Gastrocnemius medialis (tissue), 4 donors: ENCODE measurements around the gene LDLRAD4.

ENCODE experiments used
- POLR2A ChIP-seq, 2 donors: fragments of 450-650 bp; IDR thresholded peaks; one replicate each; pipeline ENCODE4 v1.6.1; 2017; ENCODE audit warnings: antibody characterized with exemption in 2 of 2, mild to moderate bottlenecking in 2 of 2, moderate library complexity in 2 of 2
- TF ChIP-seq, protein P1 (sequence below), 5 experiments: fragments of 450-650 bp in 3 of 5; fragments of 200-600 bp in 2 of 5; sonication (generic) in 2 of 5; IDR thresholded peaks in 4 of 5; conservative IDR thresholded peaks in 1 of 5; 1 replicate in 4 of 5; 2 replicates in 1 of 5; pipeline ENCODE4 v1.5.1; 2016 to 2019; ENCODE audit warnings: antibody characterized with exemption in 5 of 5, mild to moderate bottlenecking in 3 of 5, moderate library complexity in 3 of 5

DNA sequence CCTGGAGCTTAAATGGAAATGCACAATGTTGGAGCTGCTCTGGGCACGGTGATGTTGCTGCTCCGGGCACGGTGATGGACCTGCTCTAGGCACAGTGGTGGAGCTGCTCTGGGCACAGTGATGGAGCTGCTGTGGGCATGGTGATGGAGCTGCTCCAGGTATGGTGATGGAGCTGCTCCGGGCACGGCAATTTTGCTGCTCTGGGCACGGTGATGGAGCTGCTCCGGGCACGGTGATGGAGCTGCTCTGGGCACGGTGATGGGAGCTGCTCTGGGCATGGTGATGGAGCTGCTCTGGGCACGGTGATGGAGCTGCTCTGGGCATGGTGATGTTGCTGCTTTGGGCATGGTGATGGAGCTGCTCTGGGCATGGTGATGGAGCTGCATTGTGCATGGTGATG, 79.7 kb downstream of the LDLRAD4 start:
- TF ChIP-seq, protein P1, sequence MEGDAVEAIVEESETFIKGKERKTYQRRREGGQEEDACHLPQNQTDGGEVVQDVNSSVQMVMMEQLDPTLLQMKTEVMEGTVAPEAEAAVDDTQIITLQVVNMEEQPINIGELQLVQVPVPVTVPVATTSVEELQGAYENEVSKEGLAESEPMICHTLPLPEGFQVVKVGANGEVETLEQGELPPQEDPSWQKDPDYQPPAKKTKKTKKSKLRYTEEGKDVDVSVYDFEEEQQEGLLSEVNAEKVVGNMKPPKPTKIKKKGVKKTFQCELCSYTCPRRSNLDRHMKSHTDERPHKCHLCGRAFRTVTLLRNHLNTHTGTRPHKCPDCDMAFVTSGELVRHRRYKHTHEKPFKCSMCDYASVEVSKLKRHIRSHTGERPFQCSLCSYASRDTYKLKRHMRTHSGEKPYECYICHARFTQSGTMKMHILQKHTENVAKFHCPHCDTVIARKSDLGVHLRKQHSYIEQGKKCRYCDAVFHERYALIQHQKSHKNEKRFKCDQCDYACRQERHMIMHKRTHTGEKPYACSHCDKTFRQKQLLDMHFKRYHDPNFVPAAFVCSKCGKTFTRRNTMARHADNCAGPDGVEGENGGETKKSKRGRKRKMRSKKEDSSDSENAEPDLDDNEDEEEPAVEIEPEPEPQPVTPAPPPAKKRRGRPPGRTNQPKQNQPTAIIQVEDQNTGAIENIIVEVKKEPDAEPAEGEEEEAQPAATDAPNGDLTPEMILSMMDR (IDR thresholded peaks at IDR 0.05 in 4 of 5, conservative IDR thresholded peaks at IDR 0.05 in 1 of 5) = no peak
- TF ChIP-seq POLR2A (IDR thresholded peaks at IDR 0.05) = no peak
